ENCODE measurements around the gene DGKE.

Gene DGKE

GRCh38 chr17:56914581-56915273 is 80.8 kb downstream of the DGKE start:
- no peak for DNase-seq

- DNase-seq, result no peak
Observed at GRCh38 chr17:56917559-56918296, 83.8 kb downstream of the DGKE start.

- no peak for DNase-seq
Observed at GRCh38 chr17:56918916-56919315, 85.0 kb downstream of the DGKE start.

Data from right kidney (tissue), 1 donor.